HG02938 (cell line): ENCODE data around the gene ARHGEF10L.
"Not testable (repeated sequence)": the region's sequence is repeated elsewhere in the genome, so short reads cannot be mapped to it uniquely, and the experiment has no call there.

Experiments
- ATAC-seq: cut with Tn5 transposase; IDR thresholded peaks from one replicate; pipeline ENCODE4 v1.9.1; 2021; ENCODE audit warnings: mild to moderate bottlenecking, moderate library complexity; ENCODE audit not compliant: unreplicated experiment

Gene ARHGEF10L

GRCh38 chr1:17539477-17540254 lies at the start of gene ARHGEF10L:
Gene ARHGEF10L, plus strand, starts transcription at chr1:17539698. Its CDS starts 40,898 bp downstream, at chr1:17580596.
- no peak for ATAC-seq

DNA sequence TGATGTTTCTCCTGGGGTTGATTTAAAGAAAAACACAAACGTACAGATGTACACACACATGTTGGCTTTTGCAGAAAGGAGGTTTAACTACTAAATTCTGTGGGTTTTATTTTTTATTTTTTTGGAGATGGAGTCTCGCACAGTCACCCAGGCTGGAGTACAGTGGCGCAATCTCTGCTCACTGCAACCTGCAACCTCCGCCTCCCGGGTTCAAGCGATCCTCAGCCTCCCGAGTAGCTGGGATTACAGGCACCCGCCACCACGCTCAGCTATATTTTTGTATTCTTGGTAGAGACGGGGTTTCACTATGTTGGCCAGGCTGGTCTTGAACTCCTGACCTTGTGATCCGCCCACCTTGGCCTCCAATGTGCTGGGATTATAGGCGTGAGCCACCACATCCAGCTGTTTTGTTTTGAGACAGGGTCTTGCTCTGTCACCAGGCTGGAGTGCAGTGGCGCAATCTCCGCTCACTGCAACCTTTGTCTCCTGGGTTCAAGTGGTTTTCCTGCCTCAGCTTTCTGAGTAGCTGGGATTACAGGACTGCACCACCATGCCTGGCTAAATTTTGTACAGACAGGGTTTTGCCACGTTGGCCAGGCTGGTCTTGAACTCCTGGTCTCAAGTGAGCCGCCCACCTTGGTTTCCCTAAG lies 49.6 kb upstream of the ARHGEF10L start:
- not testable (repeated sequence) for ATAC-seq

DNA sequence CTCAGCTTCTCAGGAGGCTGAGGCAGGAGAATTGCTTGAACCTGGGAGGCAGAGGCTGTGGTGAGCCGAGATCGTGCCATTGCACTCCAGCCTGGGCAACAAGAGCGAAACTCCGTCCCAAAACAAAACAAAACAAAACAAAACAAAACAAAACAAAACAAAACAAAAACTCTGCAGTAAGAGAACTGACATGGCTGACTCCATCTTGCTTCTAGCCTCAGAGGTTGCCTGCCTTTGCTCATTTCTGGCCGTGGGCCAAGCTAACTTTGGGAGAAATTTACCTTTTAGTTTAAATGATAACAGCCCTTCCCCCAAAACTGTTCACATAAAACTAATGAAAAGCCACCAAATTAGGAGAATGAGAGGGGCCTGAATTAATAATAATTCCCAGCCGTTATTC lies 48.8 kb upstream of the ARHGEF10L start:
- ATAC-seq = not testable (repeated sequence)

- no peak for ATAC-seq
These were observed 45.3 kb upstream of the ARHGEF10L start for GRCh38 chr1:17494114-17494729.

DNA sequence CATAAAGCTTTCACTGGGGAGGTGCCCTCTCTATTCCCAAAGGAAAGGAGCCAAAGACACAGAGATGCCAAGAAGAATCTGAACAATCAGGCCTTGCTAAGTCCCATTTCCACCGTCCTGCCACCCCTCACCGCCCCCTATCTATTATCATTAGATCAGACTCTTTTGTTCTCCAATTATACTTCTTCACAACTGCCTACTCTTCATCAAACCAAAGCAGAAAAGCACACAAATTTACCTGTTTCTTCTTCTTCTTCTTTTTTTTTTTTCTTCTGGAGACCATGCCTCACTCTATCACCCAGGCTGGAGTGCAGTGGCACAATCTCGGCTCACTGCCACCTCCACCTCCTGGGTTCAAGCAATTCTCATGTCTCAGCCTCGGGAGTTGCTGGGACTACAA lies 43.1 kb upstream of the ARHGEF10L start:
- ATAC-seq = no peak

GRCh38 chr1:17498214-17498613 lies 41.3 kb upstream of the ARHGEF10L start:
- ATAC-seq = no peak

GRCh38 chr1:17502326-17502778 lies 37.1 kb upstream of the ARHGEF10L start:
- ATAC-seq = no peak

DNA sequence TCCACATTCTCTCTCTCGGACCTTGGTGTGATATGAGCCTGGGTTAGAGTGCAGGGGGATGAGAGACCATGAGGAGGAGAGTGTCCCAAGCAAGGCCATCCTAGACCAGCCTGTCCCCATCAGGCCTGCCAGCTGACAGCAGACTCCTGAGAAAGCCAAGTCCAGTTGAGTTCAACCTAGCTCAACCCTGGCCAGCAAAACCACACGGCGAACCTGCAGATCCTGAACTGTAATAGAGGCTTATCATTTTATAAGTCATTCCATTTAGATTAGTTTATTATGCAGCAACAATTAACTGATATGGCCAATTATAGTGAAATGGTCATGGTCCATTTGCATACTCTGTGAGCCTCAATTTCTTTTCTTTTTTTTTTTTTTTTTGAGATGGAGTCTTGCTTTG lies 36.4 kb upstream of the ARHGEF10L start:
- ATAC-seq = no peak

DNA sequence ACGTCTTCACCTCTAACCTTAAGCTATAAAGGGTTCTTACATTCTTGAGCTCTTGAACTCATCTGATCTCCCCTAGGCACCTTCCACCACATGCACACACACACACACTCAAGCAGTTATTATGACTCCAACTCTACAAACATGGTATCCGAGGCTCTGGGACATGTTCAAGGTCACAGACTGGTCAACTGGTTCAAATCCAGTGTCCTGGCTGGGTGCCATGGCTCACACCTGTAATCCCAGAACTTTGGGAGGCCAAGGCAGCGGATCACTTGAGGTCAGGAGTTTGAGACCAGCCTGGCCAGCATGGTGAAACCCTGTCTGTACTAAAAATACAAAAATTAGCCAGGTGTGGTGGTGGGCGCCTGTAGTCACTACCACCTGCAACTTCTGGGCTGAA lies 32.3 kb upstream of the ARHGEF10L start:
- ATAC-seq = not testable (repeated sequence)

DNA sequence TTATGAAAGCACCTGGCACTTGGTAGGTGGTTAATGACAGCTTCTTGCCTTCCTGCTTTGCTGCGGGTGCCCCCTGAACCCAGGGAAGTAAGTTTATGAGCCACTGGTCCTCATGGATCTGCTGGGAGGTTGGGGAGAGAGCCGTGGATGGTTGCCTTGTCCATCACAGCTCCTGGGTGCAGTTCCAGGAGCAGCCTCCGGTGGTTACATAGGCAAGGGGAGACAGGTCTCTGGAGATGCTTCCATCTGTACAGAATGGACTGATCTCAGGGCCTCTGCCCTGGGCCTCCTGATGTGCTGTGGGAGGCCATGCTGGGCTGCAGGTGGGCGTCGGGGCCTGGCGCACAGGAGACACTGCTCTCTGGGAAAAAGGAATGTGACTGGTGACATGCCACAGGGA lies 31.6 kb upstream of the ARHGEF10L start:
- no peak for ATAC-seq

- ATAC-seq = no peak
These were observed 30.1 kb upstream of the ARHGEF10L start for GRCh38 chr1:17509363-17509762.

- no peak for ATAC-seq
These were observed 29.4 kb upstream of the ARHGEF10L start for GRCh38 chr1:17510138-17510537.

- no peak for ATAC-seq
These were observed 28.3 kb upstream of the ARHGEF10L start for GRCh38 chr1:17511188-17511587.

- no peak for ATAC-seq
These were observed 26.4 kb upstream of the ARHGEF10L start for GRCh38 chr1:17513131-17513530.

DNA sequence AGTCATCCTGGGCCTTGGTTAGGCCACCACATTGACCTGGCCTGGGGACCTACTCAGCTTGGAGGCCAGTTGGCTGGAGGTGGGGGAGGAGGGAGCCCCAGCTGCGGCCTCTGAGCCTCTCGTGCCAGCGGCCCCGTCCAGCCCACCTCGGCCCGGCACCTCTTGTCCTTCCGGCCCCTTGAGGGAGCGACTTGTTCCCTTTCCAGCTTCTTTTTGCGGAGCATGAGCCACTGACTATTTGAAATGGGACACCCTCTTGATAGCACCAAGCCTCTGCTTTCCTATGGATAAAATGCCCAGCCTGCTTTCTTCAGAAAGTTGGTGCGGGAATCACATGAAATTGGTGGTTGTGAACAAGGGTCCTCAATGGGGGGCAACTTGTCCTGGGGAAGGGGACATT lies 24.7 kb upstream of the ARHGEF10L start:
- ATAC-seq = no peak

DNA sequence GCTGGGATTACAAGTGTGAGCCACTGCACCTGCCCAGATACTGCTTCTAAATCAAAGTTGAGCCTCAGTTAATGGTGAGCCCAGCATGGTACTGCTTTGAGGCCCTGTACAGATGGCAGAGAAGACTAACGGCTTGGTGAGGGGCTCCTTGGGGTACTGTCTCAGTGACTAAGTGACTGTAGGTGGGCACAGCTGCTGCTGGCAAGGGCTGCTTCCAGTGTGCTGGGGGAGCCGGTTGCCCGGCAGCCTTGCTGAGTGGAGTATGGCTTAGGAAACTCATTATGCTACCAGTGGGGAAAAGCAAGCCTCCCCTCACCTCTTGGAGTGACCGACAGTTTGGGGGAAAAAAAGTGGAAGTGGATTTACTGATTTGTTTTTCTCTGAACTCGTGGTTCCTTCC lies 23.6 kb upstream of the ARHGEF10L start:
- ATAC-seq = no peak

- no peak for ATAC-seq
These were observed 22.9 kb upstream of the ARHGEF10L start for GRCh38 chr1:17516303-17517214.

- no peak for ATAC-seq
These were observed 19.5 kb upstream of the ARHGEF10L start for GRCh38 chr1:17520041-17520440.

- ATAC-seq = no peak
These were observed 18.8 kb upstream of the ARHGEF10L start for GRCh38 chr1:17520473-17521319.
